CMK (cell line): Measurements from ENCODE around the gene ZBTB22.
A peak's percentile ranks its signal among the peaks of the same experiment; 100 is the strongest.
"Not testable (repeated sequence)": the region's sequence is repeated elsewhere in the genome, so short reads cannot be mapped to it uniquely, and the experiment has no call there.

Experiments
- DNase-seq: peaks from one replicate; pipeline ENCODE4 v3.0.0-alpha.2; 2010; ENCODE audit warnings: low read depth

Gene ZBTB22, protein sequence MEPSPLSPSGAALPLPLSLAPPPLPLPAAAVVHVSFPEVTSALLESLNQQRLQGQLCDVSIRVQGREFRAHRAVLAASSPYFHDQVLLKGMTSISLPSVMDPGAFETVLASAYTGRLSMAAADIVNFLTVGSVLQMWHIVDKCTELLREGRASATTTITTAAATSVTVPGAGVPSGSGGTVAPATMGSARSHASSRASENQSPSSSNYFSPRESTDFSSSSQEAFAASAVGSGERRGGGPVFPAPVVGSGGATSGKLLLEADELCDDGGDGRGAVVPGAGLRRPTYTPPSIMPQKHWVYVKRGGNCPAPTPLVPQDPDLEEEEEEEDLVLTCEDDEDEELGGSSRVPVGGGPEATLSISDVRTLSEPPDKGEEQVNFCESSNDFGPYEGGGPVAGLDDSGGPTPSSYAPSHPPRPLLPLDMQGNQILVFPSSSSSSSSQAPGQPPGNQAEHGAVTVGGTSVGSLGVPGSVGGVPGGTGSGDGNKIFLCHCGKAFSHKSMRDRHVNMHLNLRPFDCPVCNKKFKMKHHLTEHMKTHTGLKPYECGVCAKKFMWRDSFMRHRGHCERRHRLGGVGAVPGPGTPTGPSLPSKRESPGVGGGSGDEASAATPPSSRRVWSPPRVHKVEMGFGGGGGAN

DNA sequence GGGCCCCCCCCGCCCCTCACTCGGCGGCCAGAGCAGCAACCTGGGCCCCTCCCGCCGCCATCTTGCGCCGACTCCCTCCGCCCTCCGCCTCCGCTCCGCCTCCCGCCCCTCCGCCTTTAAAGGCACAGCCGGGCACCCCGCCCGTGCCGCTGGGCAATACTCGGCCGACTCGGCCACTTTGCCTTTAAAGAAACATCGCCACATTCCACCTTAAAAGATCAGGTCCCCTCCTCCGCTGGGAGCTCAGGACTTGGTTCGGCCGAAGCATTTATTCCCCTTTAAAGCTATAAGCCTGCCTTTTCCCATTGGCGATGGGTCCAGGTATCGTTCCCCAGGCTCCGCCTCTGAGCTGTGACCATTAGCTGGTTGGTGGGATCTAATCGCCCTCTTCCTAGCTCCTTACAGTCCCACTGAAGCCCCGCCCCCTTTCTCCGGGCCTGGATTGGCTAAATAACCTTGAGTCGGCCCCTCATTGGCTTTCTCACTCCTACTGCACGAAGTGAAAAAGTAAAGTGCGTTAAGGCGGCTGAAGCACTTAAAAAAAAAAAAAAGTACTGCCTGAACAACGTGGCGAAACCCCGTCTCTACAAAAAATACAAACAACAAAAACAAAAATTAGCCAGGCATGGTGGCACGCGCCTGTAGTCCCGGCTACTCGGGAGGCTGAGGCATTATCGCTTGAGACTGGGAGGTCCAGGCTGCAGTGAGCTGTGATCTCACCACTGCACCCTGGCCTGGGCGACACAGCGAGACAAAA lies at the start of gene ZBTB22:
Gene ZBTB22 (minus strand): TSS at position 76 of the 757 bp plus-strand sequence. CDS start 828 bp downstream, outside the sequence.
- DNase-seq = peak; percentile 96

DNA sequence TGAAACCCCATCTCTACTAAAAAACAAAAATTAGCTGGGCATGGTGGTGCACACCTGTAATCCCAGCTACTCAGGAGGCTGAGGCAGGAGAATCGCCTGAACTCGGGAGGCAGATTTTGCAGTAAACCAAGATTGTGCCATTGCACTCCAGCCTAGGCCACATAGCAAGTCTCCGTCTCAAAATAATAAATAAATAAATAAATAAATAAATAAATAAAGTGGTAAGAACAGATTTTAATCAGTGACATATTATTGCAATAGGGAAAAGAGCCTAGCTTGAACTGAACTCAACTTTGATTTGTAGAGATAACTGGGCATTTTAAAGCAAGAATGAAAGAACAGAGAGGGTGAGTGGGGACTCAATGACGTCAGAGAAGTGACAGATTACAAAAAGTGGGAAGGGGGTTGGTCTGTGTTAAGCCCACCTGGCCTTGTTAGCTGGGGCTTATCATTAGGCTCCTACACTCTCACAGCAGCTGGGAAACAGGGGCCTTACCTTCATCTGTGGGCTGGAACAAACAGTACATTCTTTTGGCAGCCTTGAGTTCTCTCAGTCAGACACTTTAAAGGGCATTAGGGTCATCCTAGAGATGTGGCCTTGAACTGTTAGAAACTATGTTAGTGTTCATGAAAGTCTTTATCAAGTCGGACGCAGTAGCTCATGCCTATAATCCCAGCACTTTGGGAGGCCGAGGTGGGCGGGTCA lies 49.6 kb upstream of the ZBTB22 start:
- DNase-seq = no peak

DNA sequence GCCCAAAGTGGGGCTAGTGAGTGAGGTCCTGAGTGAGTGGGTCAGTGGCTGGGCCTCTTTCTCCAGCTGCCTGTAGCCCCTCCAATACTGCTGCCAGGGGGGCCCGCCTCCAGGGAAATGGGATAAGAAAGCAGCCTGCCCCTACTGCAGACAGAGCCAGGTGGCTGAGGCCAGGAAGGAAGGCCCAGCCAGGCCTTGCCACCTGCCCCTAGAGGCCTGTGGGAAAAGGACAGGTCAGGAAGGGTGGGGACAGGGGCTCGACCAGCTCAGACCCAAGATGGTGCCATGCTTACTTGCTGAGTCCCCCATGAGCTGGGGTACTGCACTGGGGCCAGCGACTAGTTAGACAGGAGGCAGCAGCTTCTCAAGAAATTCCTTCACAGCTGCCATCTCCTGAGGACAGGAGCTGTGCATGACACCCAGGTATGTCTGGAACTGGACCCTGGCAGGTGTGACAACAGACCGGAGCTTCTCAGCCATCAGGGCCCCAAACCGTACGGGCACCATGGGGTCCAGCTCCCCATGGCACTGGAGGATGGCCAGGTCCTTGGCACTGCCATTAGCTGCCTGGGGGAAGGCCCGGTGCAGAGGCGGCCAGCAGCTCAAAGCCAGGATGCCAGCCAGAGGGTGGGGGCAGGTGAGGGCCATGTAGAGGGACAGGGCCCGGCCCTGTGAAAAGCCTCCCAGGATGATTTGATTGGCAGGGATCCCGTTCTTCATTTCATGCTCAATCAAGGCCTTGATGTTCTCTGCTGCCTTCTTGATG lies 47.8 kb upstream of the ZBTB22 start:
- not testable (repeated sequence) for DNase-seq

DNA sequence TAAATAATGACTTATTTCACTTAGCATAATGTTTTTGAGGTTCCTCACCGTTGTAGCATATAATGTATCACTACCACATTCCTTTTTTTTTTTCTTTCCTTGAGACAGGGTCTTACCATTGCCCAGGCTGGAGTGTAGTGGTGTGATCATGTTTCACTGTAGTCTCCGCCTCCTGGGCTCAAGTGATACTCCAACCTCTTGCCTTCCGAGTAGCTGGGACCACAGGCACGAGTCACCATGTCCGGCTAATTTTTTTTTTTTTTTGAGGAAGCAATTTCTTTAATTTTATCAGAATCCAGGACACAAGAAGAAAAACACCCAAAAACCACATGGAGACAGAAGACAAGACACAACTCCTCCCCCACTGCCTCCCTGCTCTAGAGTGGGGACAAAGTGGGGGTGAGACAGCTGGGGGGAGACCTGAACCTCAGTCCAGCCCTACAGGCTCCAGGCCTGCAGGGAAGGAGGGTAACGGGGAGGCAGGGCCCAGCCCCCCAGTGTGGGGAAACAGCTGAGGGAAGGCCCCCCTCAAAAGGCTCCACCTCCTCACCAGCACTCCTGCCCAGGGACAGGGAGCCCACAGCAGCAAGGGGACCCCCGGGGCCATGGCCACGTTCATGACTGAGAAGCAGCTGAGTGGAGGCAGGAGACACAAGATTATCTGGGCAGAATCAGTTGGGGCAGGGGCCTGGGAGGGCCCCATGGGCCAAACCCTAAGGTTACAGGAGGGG lies 47.1 kb upstream of the ZBTB22 start:
- peak; percentile 38 for DNase-seq

DNA sequence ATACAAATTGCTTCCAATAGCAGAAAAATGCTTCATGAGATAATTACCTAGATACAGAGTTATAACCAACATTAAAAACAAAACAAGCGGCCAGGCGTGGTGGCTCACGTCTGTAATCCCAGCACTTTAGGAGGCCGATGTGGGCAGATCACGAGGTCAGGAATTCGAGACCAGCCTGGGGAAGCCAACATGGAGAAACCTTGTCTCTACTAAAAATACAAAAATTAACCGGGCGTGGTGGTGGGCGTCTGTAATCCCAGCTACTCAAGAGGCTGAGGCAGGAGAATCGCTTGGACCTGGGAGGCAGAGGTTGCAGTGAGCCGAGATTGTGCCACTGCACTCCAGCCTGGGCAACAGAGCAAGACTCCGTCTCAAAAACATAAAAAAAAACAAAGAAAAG lies 45.9 kb upstream of the ZBTB22 start:
- DNase-seq = not testable (repeated sequence)

DNA sequence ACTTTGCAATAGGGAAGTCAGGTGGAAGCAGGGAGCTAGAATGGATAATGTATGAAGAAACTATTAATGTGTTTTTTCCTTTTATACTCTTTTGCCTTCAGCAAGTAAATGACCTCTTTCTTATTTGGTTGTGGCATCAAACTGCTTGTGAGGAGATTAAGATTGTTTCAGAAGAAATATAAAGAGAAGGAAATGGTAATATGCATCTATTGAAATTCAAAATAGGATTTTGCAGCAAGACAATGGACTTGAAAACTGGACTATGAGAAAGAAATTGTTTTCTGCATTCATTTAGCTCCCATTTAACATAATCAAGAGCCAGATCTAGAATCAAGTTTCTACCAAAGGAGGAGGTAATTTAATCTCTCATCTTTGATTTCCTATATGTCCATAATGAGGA lies 41.8 kb upstream of the ZBTB22 start:
- DNase-seq = no peak

DNA sequence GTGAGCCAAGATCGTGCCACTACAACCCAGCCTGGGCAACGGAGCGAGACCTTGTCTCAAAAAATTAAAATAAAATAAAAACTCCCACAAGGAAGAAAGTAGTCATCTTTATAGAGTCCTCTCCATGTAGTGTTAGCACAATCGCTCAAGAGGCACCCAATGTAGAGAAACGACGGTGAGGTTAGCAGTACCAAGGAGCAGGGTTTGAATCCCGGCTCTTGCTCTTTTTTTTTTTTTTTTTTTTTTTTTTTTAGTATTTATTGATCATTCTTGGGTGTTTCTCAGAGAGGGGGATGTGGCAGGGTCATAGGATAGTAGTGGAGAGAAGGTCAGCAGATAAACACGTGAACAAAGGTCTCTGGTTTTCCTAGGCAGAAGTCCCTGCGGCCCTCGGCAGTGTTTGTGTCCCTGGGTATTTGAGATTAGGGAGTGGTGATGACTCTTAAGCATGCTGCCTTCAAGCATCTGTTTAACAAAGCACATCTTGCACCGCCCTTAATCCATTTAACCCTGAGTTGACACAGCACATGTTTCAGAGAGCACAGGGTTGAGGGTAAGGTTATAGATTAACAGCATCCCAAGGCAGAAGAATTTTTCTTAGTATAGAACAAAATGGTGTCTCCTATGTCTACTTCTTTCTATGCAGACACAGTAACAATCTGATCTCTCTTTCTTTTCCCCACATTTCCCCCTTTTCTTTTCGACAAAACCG lies 39.8 kb upstream of the ZBTB22 start:
- not testable (repeated sequence) for DNase-seq

DNA sequence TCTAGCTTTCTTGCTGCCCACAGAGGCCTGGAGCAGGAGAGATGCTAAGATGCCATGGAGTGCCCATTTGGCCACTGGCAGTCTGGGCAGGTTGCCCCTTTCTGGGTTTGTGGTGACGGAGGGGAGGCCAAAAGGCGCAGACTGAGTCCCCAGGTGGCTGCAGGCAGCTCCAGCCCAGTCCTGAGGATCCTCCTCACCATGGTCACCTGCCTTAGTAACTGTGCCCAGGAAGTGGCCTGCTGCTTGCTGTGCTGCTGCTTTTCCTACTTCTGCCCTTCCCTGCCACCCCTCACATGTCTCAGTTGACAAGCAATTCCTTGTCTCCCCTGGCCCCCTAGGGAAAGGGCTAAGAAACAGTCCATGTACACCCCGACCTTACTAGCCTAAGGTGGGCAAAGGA lies 38.8 kb upstream of the ZBTB22 start:
- no peak for DNase-seq

DNA sequence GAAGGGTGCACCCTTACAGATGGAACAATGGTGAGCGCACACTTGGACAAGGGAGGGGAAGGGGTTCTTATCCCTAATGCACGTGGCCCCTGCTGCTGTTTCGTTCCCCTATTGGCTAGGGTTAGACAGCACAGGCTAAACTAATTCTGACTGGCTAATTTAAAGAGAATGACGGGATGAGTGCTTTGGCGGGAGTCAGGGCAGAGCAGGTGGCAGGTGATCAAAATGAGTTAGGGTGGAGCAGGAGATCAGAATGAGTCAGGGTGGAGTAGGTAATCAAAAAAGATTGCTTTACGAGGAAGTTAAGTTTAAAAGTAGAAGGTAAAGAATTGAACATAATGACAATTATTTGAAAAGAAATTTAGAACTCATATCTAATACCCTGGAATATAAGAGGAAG lies 38.3 kb upstream of the ZBTB22 start:
- DNase-seq = not testable (repeated sequence)

DNA sequence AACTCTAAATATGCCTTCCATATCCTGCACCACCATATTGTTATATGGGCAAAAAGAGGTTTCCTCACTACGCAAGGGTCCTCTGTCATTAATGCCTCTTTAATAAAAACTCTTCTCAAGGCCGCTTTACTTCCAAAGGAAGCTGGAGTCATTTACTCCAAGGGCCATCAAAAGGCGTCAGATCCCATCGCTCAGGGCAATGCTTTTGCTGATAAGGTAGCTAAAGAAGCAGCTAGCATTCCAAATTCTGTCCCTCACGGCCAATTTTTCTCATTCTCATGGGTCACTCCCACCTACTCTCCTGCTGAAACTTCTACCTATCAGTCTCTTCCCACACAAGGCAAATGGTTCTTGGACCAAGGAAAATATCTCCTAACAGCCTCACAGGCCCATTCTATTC lies 30.3 kb upstream of the ZBTB22 start:
- no peak for DNase-seq

DNA sequence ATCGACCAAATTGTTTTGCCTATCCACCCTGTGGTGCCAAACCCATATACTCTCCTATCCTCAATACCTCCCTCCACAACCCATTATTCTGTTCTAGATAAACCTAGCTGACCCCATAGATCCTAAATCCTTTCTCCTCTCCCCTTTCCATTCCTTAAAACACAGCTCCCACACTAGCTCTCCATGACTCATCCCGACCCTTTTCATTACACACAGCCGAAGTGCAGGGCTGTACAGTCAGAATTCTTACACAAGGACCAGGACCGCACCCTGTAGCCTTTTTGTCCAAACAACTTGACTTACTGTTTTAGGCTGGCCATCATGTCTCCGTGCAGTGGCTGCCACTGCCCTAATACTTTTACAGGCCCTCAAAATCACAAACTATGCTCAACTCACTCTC lies 29.4 kb upstream of the ZBTB22 start:
- not testable (repeated sequence) for DNase-seq

DNA sequence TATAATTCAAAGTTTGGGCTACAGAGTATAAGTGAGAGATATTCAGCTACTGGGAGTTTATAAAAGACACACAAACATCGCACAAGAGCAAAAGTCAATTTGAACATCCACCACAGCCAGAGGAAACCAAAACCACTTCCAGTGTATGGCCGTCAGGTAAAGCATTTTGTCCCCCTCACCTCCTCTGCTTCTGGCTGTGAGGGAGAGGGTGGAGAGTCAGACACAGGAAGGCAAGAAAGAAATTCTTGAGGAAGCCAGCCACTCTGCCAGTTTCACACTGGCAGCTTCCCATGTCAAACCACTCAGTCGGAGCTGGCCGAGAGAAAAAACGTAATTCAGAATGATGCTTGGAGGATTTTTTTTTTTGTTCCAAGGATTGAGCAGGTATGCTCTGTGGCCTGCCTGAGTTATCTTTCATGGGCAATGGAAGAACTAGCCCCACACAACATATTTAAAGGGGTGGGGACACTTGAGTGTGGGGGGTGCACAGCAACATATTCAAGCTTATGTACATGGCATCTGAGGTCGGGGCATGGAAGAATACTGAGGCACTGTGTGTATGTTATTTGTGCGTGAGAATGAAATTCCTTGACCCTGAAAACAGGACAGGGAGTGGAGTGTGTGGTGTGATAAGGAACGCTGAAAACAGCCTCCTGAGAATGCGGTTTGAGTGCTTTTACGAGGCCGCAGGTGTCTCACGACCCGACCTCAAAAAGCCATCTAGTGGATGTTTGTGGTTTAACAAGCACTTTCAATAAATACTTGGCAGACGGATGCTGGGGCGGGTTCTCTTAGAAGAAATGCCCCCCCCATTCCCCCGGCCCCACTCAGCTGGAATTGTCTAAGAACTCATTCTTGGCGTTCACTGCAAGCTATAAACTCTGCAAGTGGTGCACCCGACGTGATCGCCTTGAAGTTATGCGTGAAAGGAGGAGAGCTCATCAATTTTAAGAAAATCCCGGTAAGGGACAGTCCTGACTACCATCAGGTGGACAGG lies 27.5 kb upstream of the ZBTB22 start:
- DNase-seq = peak; percentile 38

DNA sequence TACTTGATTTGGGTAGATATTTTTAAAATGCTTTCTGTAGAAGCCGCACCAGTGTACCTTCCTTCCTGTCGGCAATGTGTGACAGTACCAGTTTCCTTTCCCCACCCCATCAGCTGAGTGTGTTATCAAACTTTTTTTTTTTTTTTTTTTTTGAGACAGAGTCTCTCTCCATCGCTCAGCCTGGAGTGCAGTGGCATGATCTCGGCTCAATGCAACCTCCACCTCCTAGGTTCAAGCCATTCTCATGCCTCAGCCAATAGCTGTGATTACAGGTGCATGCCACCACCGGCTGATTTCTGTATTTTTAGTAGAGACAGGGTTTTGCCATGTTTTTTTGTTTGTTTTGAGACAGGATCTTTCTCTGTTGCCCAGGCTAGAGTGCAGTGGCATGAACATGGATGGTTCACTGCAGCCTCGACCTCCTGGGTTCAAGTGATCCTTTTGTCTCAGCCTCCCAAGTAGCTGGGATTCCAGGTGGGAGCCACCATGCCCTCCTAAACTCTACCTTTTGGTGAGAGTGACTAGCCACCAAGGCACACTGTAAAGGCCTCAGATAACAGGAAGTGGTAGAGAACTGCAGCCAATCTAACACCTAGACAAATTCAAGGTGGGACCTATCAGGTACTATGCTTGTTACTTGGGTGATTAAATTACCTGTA lies 26.5 kb upstream of the ZBTB22 start:
- no peak for DNase-seq

DNA sequence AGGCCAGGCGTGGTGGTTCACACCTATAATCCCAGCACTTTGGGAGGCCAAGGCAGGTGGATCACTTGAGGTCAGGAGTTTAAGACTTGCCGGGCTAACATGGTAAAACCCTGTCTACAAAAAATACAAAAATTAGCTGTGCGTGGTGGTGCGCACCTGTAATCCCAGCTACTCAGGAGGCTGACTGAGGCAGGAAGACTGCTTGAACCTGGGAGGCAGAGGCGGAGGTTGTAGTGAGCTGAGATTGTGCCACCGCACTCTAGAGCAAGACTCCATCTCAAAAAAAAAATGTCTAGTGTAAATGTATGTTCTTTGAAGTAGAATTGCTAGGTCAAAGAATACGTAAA lies 26.0 kb upstream of the ZBTB22 start:
- DNase-seq = not testable (repeated sequence)

DNA sequence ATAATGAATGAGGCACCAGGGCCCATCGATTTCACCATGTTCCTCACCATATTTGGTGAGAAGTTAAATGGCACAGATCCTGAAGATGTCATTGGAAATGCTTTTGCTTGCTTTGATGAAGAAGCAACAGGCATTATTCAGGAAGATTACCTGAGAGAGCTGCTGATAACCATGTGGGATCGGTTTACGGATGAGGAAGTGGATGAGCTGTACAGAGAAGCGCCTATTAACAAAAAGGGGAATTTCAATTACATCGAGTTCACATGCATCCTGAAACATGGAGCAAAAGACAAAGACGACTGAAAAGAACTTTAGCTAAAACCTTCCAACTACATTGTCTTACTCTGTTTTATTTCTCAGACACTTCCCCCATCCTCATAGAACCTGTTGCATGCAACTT lies 21.6 kb upstream of the ZBTB22 start:
- DNase-seq = no peak

DNA sequence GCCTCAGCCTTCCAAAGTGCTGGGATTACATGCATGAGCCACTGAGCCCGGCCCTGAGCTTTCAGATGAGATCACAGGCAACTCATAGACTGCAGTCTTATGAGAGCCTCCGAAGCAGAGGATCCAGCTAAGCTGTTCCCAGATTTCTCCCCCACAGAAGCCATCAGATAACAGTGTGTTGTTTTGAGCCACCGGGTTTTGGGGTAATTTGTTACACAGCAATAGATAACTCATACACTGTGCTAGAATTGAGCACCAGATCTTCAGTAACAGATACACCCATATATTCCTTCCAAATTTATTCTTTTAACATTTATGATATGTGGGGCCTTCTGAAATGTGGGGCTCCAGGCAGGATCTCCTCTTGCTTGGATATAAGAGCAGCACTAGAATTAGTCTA lies 19.0 kb upstream of the ZBTB22 start:
- DNase-seq = no peak

DNA sequence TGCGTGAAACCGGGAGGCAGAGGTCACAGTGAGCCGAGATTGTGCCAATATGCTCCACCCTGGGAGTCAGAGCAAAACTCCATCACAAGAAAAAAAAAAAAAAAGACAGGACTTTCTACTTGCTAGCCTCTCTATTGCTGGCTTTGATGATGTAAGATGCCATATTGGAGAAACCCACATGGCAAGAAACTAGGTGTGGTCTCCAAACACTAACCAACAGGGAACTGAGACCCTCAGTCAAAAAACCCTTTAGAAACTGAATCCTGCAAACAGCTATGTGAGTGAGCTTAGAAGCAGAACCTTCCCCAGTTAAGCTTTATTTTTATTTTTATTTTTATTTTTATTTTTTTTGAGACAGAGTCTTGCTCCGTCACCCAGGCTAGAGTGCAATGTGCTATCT lies 18.4 kb upstream of the ZBTB22 start:
- no peak for DNase-seq

DNA sequence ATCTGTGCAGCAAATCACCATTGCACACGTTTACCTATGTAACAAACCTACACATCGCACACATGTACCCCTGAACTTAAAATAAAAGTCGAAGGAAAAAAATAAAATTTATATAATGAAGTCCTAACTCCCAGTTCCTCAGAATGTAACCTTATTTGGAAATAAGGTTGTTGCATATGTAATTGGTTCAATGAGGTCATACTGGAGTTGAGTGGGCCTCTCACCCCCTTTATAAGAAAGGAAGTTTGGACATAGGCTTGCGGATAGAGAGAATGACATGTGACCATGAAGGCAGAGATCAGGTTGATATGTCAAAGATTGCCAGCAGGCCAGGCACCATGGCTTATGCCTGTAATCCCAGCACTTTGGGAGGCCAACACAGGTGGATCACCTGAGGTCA lies 16.1 kb upstream of the ZBTB22 start:
- no peak for DNase-seq
